Measurements from ENCODE around the gene TMEM239. TPM values are rescaled to one million over a fixed set of nuclear protein-coding genes. Genes with fewer than 3 reads are reported as not detected.

TMEM239 gene
- total RNA-seq, 1 donor from 2014 or later = not detected

DNA sequence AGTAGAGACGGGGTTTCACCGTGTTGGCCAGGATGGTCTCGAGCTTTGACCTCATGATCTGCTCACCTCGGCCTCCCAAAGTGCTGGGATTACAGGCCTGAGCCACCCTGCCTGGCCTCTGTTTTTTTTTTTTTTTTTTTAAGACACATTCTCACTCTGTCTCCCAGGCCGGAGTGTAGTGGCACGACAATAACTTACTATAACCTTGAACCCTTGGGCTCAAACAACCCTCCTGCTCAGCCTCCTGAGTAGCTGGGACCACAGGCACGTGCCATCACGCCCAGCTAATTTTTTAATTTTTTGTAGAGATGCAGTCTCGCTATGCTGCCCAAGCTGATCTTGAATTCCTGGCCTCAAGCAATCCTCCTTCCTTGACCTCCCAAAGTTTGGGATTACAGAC is 42.4 kb upstream of the TMEM239 start:
- DNase-seq = no peak
- Histone ChIP-seq H3K27ac (replicated peaks) (no peak overlapping the region), H3K4me3 (no peak overlapping the region), H3K36me3 (no peaks in the 10 kb centered on the region), H3K9me3 (replicated peaks) (peaks cover 17% of the 10 kb centered on the region), H3K27me3 (ENCODE audit: low read depth) (peaks cover 34% of the 10 kb centered on the region), H3K4me1 (no peaks in the 10 kb centered on the region)
- TF ChIP-seq, protein P1, sequence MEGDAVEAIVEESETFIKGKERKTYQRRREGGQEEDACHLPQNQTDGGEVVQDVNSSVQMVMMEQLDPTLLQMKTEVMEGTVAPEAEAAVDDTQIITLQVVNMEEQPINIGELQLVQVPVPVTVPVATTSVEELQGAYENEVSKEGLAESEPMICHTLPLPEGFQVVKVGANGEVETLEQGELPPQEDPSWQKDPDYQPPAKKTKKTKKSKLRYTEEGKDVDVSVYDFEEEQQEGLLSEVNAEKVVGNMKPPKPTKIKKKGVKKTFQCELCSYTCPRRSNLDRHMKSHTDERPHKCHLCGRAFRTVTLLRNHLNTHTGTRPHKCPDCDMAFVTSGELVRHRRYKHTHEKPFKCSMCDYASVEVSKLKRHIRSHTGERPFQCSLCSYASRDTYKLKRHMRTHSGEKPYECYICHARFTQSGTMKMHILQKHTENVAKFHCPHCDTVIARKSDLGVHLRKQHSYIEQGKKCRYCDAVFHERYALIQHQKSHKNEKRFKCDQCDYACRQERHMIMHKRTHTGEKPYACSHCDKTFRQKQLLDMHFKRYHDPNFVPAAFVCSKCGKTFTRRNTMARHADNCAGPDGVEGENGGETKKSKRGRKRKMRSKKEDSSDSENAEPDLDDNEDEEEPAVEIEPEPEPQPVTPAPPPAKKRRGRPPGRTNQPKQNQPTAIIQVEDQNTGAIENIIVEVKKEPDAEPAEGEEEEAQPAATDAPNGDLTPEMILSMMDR (IDR thresholded peaks at IDR 0.05; ENCODE audit: borderline replicate concordance) = no peak
- intact Hi-C loops (cut with micrococcal nuclease) = no loop called here

DNA sequence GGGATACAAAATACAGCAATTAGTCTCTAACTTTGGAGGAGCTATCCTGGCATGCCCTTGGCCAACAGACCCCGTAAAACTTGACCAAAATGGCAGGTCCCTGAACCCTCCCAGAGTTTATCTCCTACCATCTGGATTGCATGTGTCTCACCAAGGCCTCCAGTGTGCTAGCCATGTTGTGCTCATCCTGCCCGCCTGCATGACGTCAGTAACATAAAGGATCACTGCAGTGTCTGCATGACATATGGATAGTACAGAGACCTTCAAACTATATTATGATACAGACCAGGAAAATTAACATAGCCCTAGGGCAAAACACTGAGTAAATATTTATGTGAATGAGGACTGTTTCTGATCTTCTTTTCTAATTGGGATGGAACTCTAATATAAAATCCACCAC is 41.0 kb upstream of the TMEM239 start:
- H3K36me3 ChIP-seq = no peaks in the 10 kb centered on the region
- H3K27me3 ChIP-seq (ENCODE audit: low read depth) = peaks cover 28% of the 10 kb centered on the region
- peaks cover 17% of the 10 kb centered on the region for H3K9me3 ChIP-seq (replicated peaks)
- no peaks in the 10 kb centered on the region for H3K4me1 ChIP-seq
- H3K27ac ChIP-seq (replicated peaks) = no peak overlapping the region
- TF ChIP-seq, protein P1 (IDR thresholded peaks at IDR 0.05; ENCODE audit: borderline replicate concordance) = no peak
- intact Hi-C loops (cut with micrococcal nuclease) = no loop called here
- no peak overlapping the region for H3K4me3 ChIP-seq
- no peak for DNase-seq

DNA sequence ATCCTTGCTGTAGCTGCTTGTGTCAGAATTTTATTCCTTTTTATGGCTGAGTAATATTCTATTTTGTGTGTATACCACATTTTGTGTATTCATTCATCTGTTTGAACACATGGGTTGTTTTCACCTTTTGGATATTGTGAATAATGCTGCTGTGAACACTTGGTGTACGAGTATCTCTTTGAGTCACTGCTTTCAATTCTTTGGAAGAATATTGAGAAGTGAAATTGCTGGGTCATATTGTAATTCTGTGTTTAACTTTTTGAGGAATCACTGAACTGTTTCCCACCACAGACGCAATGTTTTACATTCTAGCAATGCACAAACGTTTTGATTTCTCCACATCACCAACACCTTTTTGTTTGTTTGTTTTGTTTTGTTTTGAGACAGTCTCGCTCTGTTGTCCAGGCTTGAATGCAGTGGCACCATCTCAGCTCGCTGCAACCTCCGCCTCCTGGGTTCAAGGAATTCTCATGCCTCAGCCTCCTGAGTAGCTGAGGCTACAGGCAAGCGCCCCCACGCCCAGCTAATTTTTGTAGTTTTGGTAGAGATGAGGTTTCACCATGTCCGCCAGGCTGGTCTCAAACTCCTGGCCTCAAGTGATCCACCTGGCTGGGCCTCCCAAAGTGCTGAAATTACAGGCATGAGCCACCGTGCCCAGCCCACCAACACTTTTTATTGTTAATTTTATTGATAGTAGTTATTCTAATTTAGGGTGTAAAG is 37.4 kb upstream of the TMEM239 start:
- Histone ChIP-seq H3K4me1 (no peaks in the 10 kb centered on the region), H3K27me3 (ENCODE audit: low read depth) (peaks cover 52% of the 10 kb centered on the region), H3K36me3 (no peaks in the 10 kb centered on the region), H3K27ac (replicated peaks) (no peak overlapping the region), H3K9me3 (replicated peaks) (peaks cover 17% of the 10 kb centered on the region), H3K4me3 (no peak overlapping the region)
- intact Hi-C loops (cut with micrococcal nuclease) = no loop called here
- TF ChIP-seq, protein P1 (IDR thresholded peaks at IDR 0.05; ENCODE audit: borderline replicate concordance) = no peak
- DNase-seq = no peak

DNA sequence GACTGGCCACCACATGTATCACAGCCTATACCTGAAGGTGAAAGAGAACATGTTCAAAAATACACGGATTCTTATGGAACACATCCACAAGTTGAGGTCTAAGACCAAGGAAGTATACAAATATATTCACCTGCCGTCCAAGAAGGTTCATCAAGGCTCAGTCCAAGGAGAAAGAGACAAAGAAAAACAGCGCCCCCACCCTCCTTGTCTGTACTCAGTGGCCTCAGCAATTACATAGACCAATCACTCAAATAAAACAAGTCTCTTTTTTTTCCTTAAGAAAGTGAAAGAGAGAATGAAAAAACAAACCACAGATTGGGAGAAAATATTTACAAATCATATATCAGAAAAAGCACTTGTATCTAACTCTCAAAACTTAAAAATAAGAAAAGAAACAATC is 35.2 kb upstream of the TMEM239 start:
- Histone ChIP-seq H3K9me3 (replicated peaks) (peaks cover 6% of the 10 kb centered on the region), H3K4me1 (no peaks in the 10 kb centered on the region), H3K36me3 (no peaks in the 10 kb centered on the region), H3K27ac (replicated peaks) (no peak overlapping the region), H3K27me3 (ENCODE audit: low read depth) (peaks cover 57% of the 10 kb centered on the region), H3K4me3 (no peak overlapping the region)
- TF ChIP-seq, protein P1 (IDR thresholded peaks at IDR 0.05; ENCODE audit: borderline replicate concordance) = no peak
- intact Hi-C loops (cut with micrococcal nuclease) = no loop called here
- no peak for DNase-seq

DNA sequence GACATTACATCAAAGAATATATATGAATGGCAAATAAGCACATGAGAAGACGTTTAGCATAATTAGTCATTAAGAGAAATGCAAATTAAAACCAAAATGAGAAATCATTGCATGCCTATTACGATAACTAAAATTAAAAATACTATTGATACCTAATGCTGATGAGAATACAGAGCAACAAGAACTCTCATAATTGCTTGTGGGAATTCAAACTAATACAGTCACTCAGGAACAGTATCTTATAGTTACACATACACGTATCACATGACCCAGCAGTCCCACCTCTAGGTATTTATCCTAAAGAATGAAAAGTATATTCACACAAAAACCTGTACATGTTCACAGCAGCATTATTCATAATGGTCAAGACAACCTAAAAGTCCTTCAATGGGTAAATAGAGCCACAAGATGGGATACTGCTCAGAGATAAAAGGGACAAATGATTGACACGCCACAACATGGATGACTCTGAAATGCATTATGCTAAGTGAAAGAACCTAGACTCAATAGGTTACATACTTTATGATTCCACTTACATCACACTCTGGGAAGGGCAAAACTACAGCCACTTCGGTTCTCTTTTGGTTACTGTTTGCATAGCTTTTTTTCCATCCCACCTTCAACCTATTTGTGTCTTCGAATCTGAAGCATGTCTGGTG is 32.1 kb upstream of the TMEM239 start:
- no peak for DNase-seq
- Histone ChIP-seq H3K4me1 (no peaks in the 10 kb centered on the region), H3K27ac (replicated peaks) (no peak overlapping the region), H3K9me3 (replicated peaks) (peaks cover 10% of the 10 kb centered on the region), H3K27me3 (ENCODE audit: low read depth) (peaks cover 55% of the 10 kb centered on the region), H3K4me3 (no peak overlapping the region), H3K36me3 (no peaks in the 10 kb centered on the region)
- TF ChIP-seq, protein P1 (IDR thresholded peaks at IDR 0.05; ENCODE audit: borderline replicate concordance) = no peak
- intact Hi-C loops (cut with micrococcal nuclease) = no loop called here

All from left ventricle myocardium inferior (tissue), 1 donor.